IgD-negative memory B cell (primary cell): Measurements from ENCODE around the gene BCL7A. TPM values are rescaled to one million over a fixed set of nuclear protein-coding genes. Genes with fewer than 3 reads are reported as not detected.

ENCODE experiments used
- H3K27ac Mint-ChIP-seq, 3 donors: one replicate each; pipeline ENCODE4 v1.8.0; 2020 to 2022; ENCODE audit warnings: mild to moderate bottlenecking in 3 of 3, mixed read lengths in 3 of 3, moderate library complexity in 1 of 3
- H3K27me3 Mint-ChIP-seq: one replicate; pipeline ENCODE4 v1.8.0; 2021; ENCODE audit warnings: mixed read lengths
- H3K36me3 Mint-ChIP-seq: one replicate; pipeline ENCODE4 v1.8.0; 2020; ENCODE audit warnings: mild to moderate bottlenecking, mixed read lengths
- H3K4me1 Mint-ChIP-seq, 3 donors: one replicate each; pipeline ENCODE4 v1.8.0; 2020 to 2022; ENCODE audit warnings: mixed read lengths in 3 of 3, mild to moderate bottlenecking in 1 of 3
- H3K4me3 Mint-ChIP-seq, 4 donors: one replicate each; pipeline ENCODE4 v1.8.0; 2020 to 2022; ENCODE audit warnings: mild to moderate bottlenecking in 4 of 4, mixed read lengths in 4 of 4, moderate library complexity in 3 of 4
- H3K9me3 Mint-ChIP-seq, 3 donors: one replicate each; pipeline ENCODE4 v1.8.0; 2020 to 2021; ENCODE audit warnings: mixed read lengths in 3 of 3, mild to moderate bottlenecking in 1 of 3
- polyA plus RNA-seq: library from polyadenylated mRNA; unstranded; fragments of 300-500 nt; fragmentation: Illumina TruSeq; gene quantifications from one replicate; pipeline ENCODE4 v1.2.3, GENCODE V29; 2021

The BCL7A gene
- polyA plus RNA-seq, 1 donor from 2014 or later, result 18.7 TPM

DNA sequence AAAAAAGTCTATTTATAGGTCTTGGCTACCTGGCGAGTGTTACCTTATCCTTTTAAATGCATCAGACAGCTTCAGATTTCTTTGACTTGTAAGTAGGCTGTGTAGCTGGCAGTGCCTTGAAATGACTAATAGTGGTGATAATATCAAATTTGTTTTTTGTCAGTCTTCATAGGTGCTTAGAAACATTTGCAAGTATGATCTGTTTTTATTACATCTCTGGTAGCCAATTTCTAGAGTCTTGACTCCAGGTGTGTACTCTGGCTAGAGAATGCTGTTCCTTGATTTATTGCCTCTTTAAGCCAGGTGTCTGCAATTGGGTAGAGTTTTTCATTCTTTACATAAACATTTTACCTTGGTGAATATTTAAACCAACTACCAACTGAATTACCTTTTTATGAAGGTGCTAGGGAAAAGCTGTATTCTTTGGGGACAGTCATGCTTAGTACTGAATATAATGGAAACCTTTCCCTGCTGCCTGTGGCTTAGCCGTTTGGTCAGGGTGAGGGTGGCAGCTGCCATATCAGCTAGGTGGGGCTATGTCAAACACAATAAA, 89.5 kb downstream of the BCL7A start:
- H3K36me3 Mint-ChIP-seq, result peaks cover 9% of the 10 kb centered on the region
- no peaks in the 10 kb centered on the region for H3K27me3 Mint-ChIP-seq
- peaks cover 6 to 23% (median 22%) of the 10 kb centered on the region in 3 donors for H3K4me1 Mint-ChIP-seq
- no peak overlapping the region for H3K27ac Mint-ChIP-seq
- no peaks in the 10 kb centered on the region for H3K9me3 Mint-ChIP-seq
- H3K4me3 Mint-ChIP-seq, result no peak overlapping the region

Other genes with a start within 250 kb of the BCL7A start
- 90.0 TPM for gene RHOF, start 228.2 kb upstream of the BCL7A start, polyA plus RNA-seq
- gene SETD1B, start 217.9 kb upstream of the BCL7A start, polyA plus RNA-seq, result 2.3 TPM
- not detected for gene HPD, start 163.0 kb upstream of the BCL7A start, polyA plus RNA-seq
- 78.3 TPM for gene PSMD9, start 133.1 kb upstream of the BCL7A start, polyA plus RNA-seq
- not detected for gene CFAP251, start 103.3 kb upstream of the BCL7A start, polyA plus RNA-seq
- gene MLXIP, start 56.9 kb downstream of the BCL7A start, polyA plus RNA-seq, result 17.5 TPM
- gene IL31, start 152.3 kb downstream of the BCL7A start, polyA plus RNA-seq, result not detected
- gene LRRC43, start 161.2 kb downstream of the BCL7A start, polyA plus RNA-seq, result not detected
- 0.29 TPM for gene B3GNT4, start 181.8 kb downstream of the BCL7A start, polyA plus RNA-seq
- 51.0 TPM for gene DIABLO, start 204.2 kb downstream of the BCL7A start, polyA plus RNA-seq
- 27.6 TPM for gene VPS33A, start 244.6 kb downstream of the BCL7A start, polyA plus RNA-seq